Kidney epithelial cell (primary cell): ENCODE data around the gene AGBL4. TPM values are rescaled to one million over a fixed set of nuclear protein-coding genes. Genes with fewer than 3 reads are reported as not detected.

Experiments used
- DNase-seq: peaks from one replicate; pipeline ENCODE4 v3.0.0-alpha.2; 2010; ENCODE audit warnings: low read depth
- H3K27me3 ChIP-seq: 2 replicates; pipeline ENCODE4 v1.6.0; 2011; ENCODE audit warnings: low read length; ENCODE audit not compliant: control insufficient read depth, insufficient read depth
- H3K36me3 ChIP-seq: 2 replicates; pipeline ENCODE4 v1.5.1; 2011; ENCODE audit warnings: low read length; ENCODE audit not compliant: control insufficient read depth, insufficient read depth
- H3K4me3 ChIP-seq: 2 replicates; pipeline ENCODE4 v1.5.1; 2011; ENCODE audit warnings: low read depth, mild to moderate bottlenecking, control low read depth, low read length
- total RNA-seq: library from RNA; depleted of rRNA; stranded (reverse); fragments of >200 nt; gene quantifications from 2 replicates; pipeline ENCODE4 v1.2.3, GENCODE V29; 2015
- TF ChIP-seq, protein P1 (sequence below): IDR thresholded peaks from 2 replicates; pipeline ENCODE4 v1.5.1; 2011; ENCODE audit warnings: mild to moderate bottlenecking, moderate library complexity, low read length, control low read depth, inconsistent platforms; ENCODE audit not compliant: insufficient read depth, poor library complexity, severe bottlenecking

The AGBL4 gene
- total RNA-seq, 1 donor from 2014 or later, result not detected

DNA sequence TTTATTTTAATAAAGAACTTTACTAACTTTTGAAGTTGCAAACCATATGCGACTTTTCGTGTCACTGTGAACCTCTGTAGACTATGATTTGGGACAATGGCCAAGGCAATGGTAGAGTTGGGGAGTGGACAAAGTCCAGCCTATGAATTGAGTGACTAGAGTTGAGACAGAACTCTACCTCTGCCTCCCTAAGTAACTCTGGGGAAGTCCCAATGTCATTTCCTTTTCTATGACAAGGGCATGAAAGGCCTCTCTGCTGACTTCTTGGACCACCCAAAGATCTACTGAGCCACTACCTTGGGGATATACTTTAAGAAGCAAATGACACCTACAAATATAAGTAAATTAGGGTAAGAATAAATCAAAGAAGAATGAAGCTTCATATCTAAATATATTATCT, 1266.4 kb downstream of the AGBL4 start:
- no peaks in the 10 kb centered on the region for H3K27me3 ChIP-seq
- DNase-seq, result no peak
- TF ChIP-seq, protein P1, sequence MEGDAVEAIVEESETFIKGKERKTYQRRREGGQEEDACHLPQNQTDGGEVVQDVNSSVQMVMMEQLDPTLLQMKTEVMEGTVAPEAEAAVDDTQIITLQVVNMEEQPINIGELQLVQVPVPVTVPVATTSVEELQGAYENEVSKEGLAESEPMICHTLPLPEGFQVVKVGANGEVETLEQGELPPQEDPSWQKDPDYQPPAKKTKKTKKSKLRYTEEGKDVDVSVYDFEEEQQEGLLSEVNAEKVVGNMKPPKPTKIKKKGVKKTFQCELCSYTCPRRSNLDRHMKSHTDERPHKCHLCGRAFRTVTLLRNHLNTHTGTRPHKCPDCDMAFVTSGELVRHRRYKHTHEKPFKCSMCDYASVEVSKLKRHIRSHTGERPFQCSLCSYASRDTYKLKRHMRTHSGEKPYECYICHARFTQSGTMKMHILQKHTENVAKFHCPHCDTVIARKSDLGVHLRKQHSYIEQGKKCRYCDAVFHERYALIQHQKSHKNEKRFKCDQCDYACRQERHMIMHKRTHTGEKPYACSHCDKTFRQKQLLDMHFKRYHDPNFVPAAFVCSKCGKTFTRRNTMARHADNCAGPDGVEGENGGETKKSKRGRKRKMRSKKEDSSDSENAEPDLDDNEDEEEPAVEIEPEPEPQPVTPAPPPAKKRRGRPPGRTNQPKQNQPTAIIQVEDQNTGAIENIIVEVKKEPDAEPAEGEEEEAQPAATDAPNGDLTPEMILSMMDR, result no peak

DNA sequence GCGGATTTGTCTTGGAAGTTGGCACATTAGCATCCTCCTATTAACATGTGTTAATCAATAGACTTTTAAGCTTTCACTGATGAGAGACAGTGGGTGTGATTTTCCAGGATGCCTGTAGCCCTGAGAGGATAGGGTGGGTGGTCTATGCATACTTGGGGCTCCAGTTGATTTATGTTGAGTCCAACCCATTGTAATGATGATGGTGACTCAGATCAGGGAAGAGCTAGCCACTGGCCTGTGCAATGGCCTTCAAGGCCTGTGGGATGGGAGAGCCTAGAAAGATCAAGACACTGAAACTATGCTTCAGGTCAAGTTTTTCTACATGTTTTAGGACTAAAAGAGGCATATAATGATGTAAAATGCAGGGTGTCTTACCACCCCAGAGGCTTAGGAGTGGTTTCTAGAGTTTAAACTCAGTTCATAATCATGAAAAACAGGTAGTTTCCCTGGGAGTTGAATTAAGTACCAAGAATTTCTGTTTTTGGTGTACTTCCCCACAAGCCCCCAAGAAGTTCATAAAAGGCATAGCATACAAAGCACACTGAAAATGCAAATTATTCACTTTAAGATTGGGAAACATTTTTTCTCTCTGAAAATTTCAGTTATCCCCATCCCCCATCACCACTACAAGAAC, 1267.0 kb downstream of the AGBL4 start:
- H3K4me3 ChIP-seq, result no peak overlapping the region
- H3K27me3 ChIP-seq, result no peaks in the 10 kb centered on the region
- DNase-seq, result no peak
- TF ChIP-seq, protein P1, result no peak
- no peaks in the 10 kb centered on the region for H3K36me3 ChIP-seq

More for the DNA sequence above, 1266.4 kb downstream of the AGBL4 start:
- no peaks in the 10 kb centered on the region for H3K36me3 ChIP-seq
- no peak overlapping the region for H3K4me3 ChIP-seq

DNA sequence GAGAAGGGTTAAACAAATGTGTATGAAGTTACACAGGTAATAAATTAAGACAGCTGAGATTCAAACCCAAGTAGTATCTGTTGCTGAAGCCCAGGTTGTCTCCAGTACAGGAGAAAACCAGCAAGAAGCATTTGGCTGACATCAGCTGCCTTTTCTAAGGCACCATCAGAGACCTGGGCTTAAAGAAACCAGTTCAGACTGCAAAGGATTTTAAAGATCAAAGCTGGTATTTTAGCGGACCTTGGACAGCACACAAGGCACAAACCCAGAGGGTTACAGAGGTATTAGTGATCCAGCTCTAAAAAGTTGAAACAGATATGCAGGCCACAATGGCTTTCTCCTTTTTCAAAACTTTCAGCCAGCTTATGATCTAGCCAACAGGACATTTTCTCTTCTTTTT, 1270.5 kb downstream of the AGBL4 start:
- H3K36me3 ChIP-seq, result no peaks in the 10 kb centered on the region
- H3K27me3 ChIP-seq, result no peaks in the 10 kb centered on the region
- DNase-seq, result no peak
- TF ChIP-seq, protein P1, result no peak
- no peak overlapping the region for H3K4me3 ChIP-seq

DNA sequence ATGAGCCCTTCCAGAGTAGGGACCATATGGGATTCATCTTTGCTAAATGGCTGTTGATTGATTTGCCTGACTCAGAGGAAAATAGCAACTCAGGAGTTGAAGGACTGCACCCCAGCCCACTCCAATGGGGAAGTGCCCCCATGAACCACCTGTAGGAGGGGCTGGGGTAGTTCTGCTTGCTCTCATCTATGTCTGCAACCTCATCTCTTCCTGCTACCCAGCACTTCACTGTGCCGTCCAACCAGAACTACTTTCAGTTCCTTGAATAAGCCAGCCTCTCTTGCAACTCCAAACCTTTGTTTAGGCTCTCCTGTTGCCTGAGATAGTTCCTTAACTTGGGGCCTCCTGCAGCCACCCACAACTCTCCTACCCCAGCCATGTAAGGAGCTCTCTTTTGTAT, 1273.6 kb downstream of the AGBL4 start:
- no peak for DNase-seq
- Histone ChIP-seq H3K27me3 (no peaks in the 10 kb centered on the region), H3K4me3 (no peak overlapping the region), H3K36me3 (no peaks in the 10 kb centered on the region)
- TF ChIP-seq, protein P1, result no peak

DNA sequence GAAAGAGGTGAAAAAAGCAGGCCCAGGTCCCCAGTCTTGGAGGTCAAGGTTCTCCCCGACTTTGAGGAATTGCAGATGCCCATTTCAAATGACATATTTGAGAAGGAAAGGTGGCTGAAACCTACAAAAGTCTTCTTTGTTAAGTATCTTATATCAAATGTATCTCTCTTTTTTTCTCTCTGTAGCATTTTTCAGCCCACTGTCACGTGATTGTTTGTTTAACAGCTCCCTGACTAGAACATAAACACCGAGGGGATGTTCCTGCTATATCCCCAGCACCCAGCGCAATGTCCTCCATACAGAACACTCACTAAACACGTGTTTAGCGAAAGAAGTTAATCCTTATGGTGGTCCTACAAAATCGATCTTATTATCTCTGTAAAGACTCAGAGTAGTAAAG, 1274.7 kb downstream of the AGBL4 start:
- no peaks in the 10 kb centered on the region for H3K27me3 ChIP-seq
- no peaks in the 10 kb centered on the region for H3K36me3 ChIP-seq
- TF ChIP-seq, protein P1, result no peak
- no peak for DNase-seq
- no peak overlapping the region for H3K4me3 ChIP-seq

DNA sequence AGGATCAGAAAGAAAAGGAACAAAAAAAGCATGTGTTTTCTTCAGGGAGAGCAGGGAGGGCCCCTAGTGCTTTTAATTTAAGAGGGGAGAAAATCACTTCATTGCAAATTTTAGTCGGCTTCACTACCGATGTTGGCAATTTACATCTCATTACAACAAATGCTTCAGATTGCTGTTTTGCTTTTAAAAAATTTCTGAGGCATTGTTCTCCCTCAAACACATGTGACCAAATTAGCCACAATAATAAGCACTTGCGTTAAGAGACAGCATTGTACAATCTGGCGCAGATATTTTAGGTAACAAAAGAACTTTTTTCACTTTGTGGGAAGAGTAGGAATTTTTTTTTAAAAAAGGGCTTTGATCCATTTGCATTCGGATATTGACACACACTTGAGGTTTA, 1276.8 kb downstream of the AGBL4 start:
- H3K27me3 ChIP-seq, result no peaks in the 10 kb centered on the region
- no peaks in the 10 kb centered on the region for H3K36me3 ChIP-seq
- TF ChIP-seq, protein P1, result no peak
- H3K4me3 ChIP-seq, result no peak overlapping the region
- DNase-seq, result no peak
